Upper lobe of left lung (tissue), 6 donors: ENCODE data around the gene P3H2. TPM values are rescaled to one million over a fixed set of nuclear protein-coding genes. Genes with fewer than 3 reads are reported as not detected.

ENCODE experiments used
- ATAC-seq, 2 donors: fragments of 200-7000 bp; cut with Tn5 transposase; one replicate each; pipeline ENCODE4 v1.9.1; 2022; ENCODE audit warnings: mild to moderate bottlenecking in 2 of 2, moderate library complexity in 2 of 2; ENCODE audit not compliant: low FRiP score in 2 of 2
- DNase-seq, 2 donors: peaks; one replicate each; pipeline ENCODE4 v3.0.0-alpha.2; 2019 to 2020
- H3K27ac ChIP-seq, 4 donors: fragments of 200-600 bp; sonication (generic); one replicate each; pipeline ENCODE4 v1.5.1; 2016 to 2019
- H3K27me3 ChIP-seq, 4 donors: fragments of 200-600 bp; sonication (generic); one replicate each; pipeline ENCODE4 v1.5.1; 2017 to 2019
- H3K36me3 ChIP-seq, 4 donors: fragments of 200-600 bp; sonication (generic); one replicate each; pipeline ENCODE4 v1.5.1; 2016 to 2019
- H3K4me1 ChIP-seq, 4 donors: fragments of 200-600 bp; sonication (generic); one replicate each; pipeline ENCODE4 v1.5.1; 2018 to 2019
- H3K4me3 ChIP-seq, 4 donors: fragments of 200-600 bp; sonication (generic); one replicate each; pipeline ENCODE4 v1.5.1; 2017 to 2019; ENCODE audit warnings: mild to moderate bottlenecking in 2 of 4, moderate library complexity in 1 of 4
- H3K9me3 ChIP-seq, 4 donors: fragments of 200-600 bp; sonication (generic); one replicate each; pipeline ENCODE4 v1.5.1; 2018 to 2019
- EP300 ChIP-seq, 4 donors: sonication (generic); formaldehyde crosslinking; IDR thresholded peaks; one replicate each; pipeline ENCODE4 v1.5.1; 2017; ENCODE audit warnings: antibody characterized with exemption in 4 of 4, control low read depth in 2 of 4
- POLR2A ChIP-seq, 4 donors: fragments of 450-650 bp; IDR thresholded peaks; one replicate each; pipeline ENCODE4 v1.5.1; 2016 to 2017; ENCODE audit warnings: antibody characterized with exemption in 4 of 4, mild to moderate bottlenecking in 2 of 4
- POLR2AphosphoS5 ChIP-seq, 2 donors: sonication (generic); formaldehyde crosslinking; IDR thresholded peaks; one replicate each; pipeline ENCODE4 v1.5.1; 2017; ENCODE audit warnings: antibody characterized with exemption in 2 of 2
- WGBS, 2 donors: methylation state at CpG; one replicate each; pipeline ENCODE4 v1.1.5; 2017 to 2018; 5-methylcytosine and 5-hydroxymethylcytosine counted together
- total RNA-seq, 6 donors: library from RNA; depleted of rRNA in 4 of 6; stranded (reverse); fragments of >200 nt in 4 of 6; gene quantifications; one replicate each; pipeline versions ENCODE4 v1.1.0 to v1.2.1, GENCODE V29; 2016 to 2021
- TF ChIP-seq, protein P1 (sequence below), 6 experiments: fragments of 450-650 bp in 4 of 6; fragments of 200-600 bp in 2 of 6; sonication (generic) in 2 of 6; IDR thresholded peaks; one replicate each; pipeline ENCODE4 v1.5.1; 2016 to 2019; ENCODE audit warnings: antibody characterized with exemption in 6 of 6
- donor health status: DM: no; HTN: no; CAD: no; lungs with moderate emphysema.
- donor health status: DM: no; HTN: yes; CAD: no; lungs with severe emphysema.

P3H2 gene
- total RNA-seq, 6 donors from 2014 or later, result 42.2 to 114 (median 63.0) TPM

DNA sequence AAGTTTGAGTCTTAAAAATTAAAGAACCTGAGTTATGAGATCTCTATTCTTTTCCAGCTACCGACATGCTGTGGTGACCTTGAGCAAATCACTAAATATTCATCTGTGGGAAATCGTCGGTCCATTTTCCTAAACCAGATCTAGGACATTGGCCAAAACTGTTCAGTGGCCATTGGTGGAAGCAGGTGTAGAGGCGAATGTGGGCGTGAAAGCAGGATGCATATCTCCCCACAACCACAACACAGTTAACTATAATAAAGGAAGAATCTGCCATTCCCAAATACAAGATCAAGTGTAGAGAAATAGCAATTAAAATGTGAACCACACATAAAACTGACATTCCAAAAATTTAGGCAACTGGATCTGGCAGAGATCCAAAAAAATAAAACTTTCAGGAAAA, 129.9 kb downstream of the P3H2 start:
- 87 to 89% methylated on average over 5 of the region's 5 CpGs for WGBS, 2 donors
- Histone ChIP-seq H3K9me3 (no peaks in the 10 kb centered on the region), H3K36me3 (no peaks in the 10 kb centered on the region), H3K27me3 (no peaks in the 10 kb centered on the region), H3K4me3 (no peak overlapping the region), H3K27ac (no peak overlapping the region), H3K4me1 (no peaks in the 10 kb centered on the region)
- DNase-seq, result no peak
- no peak for ATAC-seq
- TF ChIP-seq POLR2AphosphoS5 (IDR thresholded peaks at IDR 0.05) (no peak), EP300 (IDR thresholded peaks at IDR 0.05) (no peak), POLR2A (IDR thresholded peaks at IDR 0.05) (no peak)
- TF ChIP-seq, protein P1, sequence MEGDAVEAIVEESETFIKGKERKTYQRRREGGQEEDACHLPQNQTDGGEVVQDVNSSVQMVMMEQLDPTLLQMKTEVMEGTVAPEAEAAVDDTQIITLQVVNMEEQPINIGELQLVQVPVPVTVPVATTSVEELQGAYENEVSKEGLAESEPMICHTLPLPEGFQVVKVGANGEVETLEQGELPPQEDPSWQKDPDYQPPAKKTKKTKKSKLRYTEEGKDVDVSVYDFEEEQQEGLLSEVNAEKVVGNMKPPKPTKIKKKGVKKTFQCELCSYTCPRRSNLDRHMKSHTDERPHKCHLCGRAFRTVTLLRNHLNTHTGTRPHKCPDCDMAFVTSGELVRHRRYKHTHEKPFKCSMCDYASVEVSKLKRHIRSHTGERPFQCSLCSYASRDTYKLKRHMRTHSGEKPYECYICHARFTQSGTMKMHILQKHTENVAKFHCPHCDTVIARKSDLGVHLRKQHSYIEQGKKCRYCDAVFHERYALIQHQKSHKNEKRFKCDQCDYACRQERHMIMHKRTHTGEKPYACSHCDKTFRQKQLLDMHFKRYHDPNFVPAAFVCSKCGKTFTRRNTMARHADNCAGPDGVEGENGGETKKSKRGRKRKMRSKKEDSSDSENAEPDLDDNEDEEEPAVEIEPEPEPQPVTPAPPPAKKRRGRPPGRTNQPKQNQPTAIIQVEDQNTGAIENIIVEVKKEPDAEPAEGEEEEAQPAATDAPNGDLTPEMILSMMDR (IDR thresholded peaks at IDR 0.05), result no peak

DNA sequence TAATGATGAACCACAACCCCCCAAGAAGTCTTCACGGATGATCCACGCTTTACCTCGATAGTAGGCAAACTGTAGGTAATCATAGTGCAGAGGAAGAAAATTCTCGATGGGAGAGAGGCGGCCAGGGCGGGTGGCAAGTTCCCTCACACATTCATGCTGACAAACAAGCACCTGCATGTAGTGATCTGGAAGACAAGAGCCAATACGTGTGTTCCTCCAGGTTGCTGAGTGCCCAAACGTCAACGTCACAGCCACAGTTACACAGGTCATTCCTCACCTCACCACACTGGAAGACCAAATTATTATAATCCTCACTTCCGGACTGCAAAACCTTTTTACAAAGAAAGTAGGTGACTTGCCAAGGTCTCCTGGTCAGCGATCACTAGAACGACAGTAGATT, 131.8 kb downstream of the P3H2 start:
- Histone ChIP-seq H3K36me3 (no peaks in the 10 kb centered on the region), H3K4me3 (no peak overlapping the region), H3K9me3 (no peaks in the 10 kb centered on the region), H3K27me3 (no peaks in the 10 kb centered on the region), H3K27ac (no peak overlapping the region), H3K4me1 (no peaks in the 10 kb centered on the region)
- TF ChIP-seq POLR2AphosphoS5 (IDR thresholded peaks at IDR 0.05), result no peak
- no peak for TF ChIP-seq EP300 (IDR thresholded peaks at IDR 0.05)
- TF ChIP-seq, protein P1 (IDR thresholded peaks at IDR 0.05), result no peak
- TF ChIP-seq POLR2A (IDR thresholded peaks at IDR 0.05), result no peak
- DNase-seq (no peak), ATAC-seq (no peak)
- WGBS, 2 donors, result 86 to 88% methylated on average over 12 of the region's 12 CpGs

DNA sequence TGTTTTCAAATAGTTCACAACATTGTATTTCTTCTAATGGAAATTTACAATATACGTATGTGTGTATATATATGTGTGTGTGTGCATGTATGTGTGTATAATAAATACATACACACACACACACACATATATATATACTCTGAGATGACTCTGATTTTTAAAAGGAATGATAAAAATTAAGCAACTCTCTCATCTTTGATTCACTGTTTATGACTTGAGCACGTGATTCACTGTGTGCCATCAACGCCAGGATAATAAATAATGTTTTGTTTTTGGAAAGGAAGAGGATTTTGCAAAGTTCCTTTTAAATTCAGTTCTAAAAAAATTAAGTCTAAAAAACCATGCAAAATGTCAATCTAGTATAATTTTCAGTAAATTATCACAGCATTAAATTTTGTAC, 132.4 kb downstream of the P3H2 start:
- WGBS, 2 donors, result 58 to 65% methylated on average over 3 of the region's 3 CpGs
- no peaks in the 10 kb centered on the region for H3K4me1 ChIP-seq
- no peak for TF ChIP-seq POLR2A (IDR thresholded peaks at IDR 0.05)
- TF ChIP-seq POLR2AphosphoS5 (IDR thresholded peaks at IDR 0.05), result no peak
- no peak for TF ChIP-seq EP300 (IDR thresholded peaks at IDR 0.05)
- TF ChIP-seq, protein P1 (IDR thresholded peaks at IDR 0.05), result no peak
- ATAC-seq (no peak), DNase-seq (no peak)
- no peaks in the 10 kb centered on the region for H3K27me3 ChIP-seq
- H3K27ac ChIP-seq, result no peak overlapping the region
- no peaks in the 10 kb centered on the region for H3K36me3 ChIP-seq
- H3K9me3 ChIP-seq, result no peaks in the 10 kb centered on the region
- H3K4me3 ChIP-seq, result no peak overlapping the region

DNA sequence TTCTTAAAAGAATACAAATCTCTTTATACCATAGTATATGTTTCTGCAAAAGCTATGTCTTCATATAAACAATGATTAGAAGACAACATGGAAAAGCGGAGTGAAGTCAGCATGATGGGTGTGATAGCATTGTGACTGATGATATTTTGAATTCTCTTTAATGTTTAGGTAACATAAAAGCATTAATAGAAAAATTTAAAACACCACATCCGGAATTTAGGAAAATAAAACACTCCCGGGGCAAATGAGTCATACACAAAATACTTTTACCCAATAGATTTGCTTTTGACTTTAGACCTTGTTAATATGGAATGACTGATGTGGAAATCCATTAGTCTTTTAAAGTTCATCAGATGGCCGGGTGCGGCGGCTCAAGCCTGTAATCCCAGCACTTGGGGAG, 134.7 kb downstream of the P3H2 start:
- peaks cover 0 to 5% (median 4%) of the 10 kb centered on the region in 4 donors for H3K4me1 ChIP-seq
- H3K36me3 ChIP-seq, result no peaks in the 10 kb centered on the region
- WGBS, 2 donors, result 87 to 91% methylated on average over 6 of the region's 6 CpGs
- no peaks in the 10 kb centered on the region for H3K9me3 ChIP-seq
- no peak overlapping the region for H3K27ac ChIP-seq
- no peaks in the 10 kb centered on the region for H3K27me3 ChIP-seq
- TF ChIP-seq, protein P1 (IDR thresholded peaks at IDR 0.05), result no peak
- TF ChIP-seq POLR2A (IDR thresholded peaks at IDR 0.05) (no peak), EP300 (IDR thresholded peaks at IDR 0.05) (no peak), POLR2AphosphoS5 (IDR thresholded peaks at IDR 0.05) (no peak)
- DNase-seq (no peak), ATAC-seq (no peak)
- H3K4me3 ChIP-seq, result no peak overlapping the region

DNA sequence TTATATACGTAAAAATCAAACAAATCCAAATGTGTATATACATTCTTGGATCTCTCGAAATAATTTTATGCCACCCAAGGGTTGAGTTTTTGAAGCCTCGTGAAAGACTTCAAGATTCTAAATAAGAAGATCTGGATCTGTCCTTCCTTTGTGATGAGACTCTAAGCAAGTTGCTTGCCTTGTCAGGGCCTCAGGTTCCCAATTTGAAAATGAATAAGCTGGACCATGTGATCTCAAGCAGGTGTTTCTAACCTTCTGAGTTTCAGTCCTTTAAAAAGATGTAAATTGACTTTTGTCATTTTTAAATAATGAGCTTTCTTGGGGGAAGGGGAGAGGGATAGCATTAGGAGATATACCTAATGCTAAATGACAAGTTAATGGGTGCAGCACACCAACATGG, 137.1 kb downstream of the P3H2 start:
- TF ChIP-seq POLR2A (IDR thresholded peaks at IDR 0.05) (no peak), POLR2AphosphoS5 (IDR thresholded peaks at IDR 0.05) (no peak), EP300 (IDR thresholded peaks at IDR 0.05) (no peak)
- TF ChIP-seq, protein P1 (IDR thresholded peaks at IDR 0.05), result no peak

More for the DNA sequence above, 137.1 kb downstream of the P3H2 start:
- Histone ChIP-seq H3K27me3 (no peaks in the 10 kb centered on the region), H3K36me3 (no peaks in the 10 kb centered on the region), H3K4me3 (no peak overlapping the region), H3K27ac (no peak overlapping the region), H3K9me3 (no peaks in the 10 kb centered on the region), H3K4me1 (peaks cover 0 to 5% (median 4%) of the 10 kb centered on the region in 4 donors)
- 89 to 96% methylated on average over 3 of the region's 3 CpGs for WGBS, 2 donors
- ATAC-seq, result no peak
- no peak for DNase-seq
